HCT116 (cell line): ENCODE data around the gene B3GALNT1. TPM values are rescaled to one million over a fixed set of nuclear protein-coding genes. Genes with fewer than 3 reads are reported as not detected.

ENCODE experiments used
- ATAC-seq: fragments of 200-7000 bp; cut with Tn5 transposase; 2 replicates; pipeline ENCODE4 v1.9.1; 2020; ENCODE audit warnings: mild to moderate bottlenecking, moderate library complexity
- BruUV-seq: library from RNA; stranded (reverse); fragments of 400-500 nt; replicated peaks from 2 replicates; lab custom pipeline; 2021; lab: Mats Ljungman, UMichigan
- CTCF ChIA-PET: fragments of 300-600 bp; sonication (Branson Sonifier 250); formaldehyde crosslinking; loops from one replicate; lab custom pipeline; 2021; ENCODE audit warnings: antibody characterized with exemption; lab: Charles Lee
- POLR2A ChIA-PET: fragments of 300-600, 350-600 bp; sonication (Branson Sonifier 250); formaldehyde crosslinking; loops from one replicate; lab custom pipeline; 2021; ENCODE audit warnings: antibody characterized with exemption; lab: Charles Lee
- RAD21 ChIA-PET, 2 experiments: fragments of 300-600 bp; sonication (Branson Sonifier 250); formaldehyde crosslinking; loops; one replicate each; lab custom pipeline; 2023; ENCODE audit warnings: low total read pairs in 2 of 2; ENCODE audit not compliant: uncharacterized antibody in 2 of 2, unreplicated experiment in 2 of 2, low non-redundant PET in 1 of 2; lab: Charles Lee
- DNase-seq: peaks from one replicate; pipeline ENCODE4 v3.0.0-alpha.2; 2010; ENCODE audit warnings: low read depth, low spot score
- H2AFZ ChIP-seq: fragments of 200-600 bp; shearing (Covaris generic), sonication (generic); 2 replicates; pipeline ENCODE4 v1.6.1; 2017; ENCODE audit warnings: low read depth, mixed run types, mixed read lengths, antibody characterized with exemption, low read length; ENCODE audit not compliant: poor library complexity, severe bottlenecking
- H3K27ac ChIP-seq: 2 replicates; pipeline ENCODE4 v1.5.1; 2012; ENCODE audit warnings: low read depth, low read length
- H3K27me3 ChIP-seq: fragments of 200-600 bp; sonication (generic); 2 replicates; pipeline ENCODE4 v1.6.1; 2016; ENCODE audit warnings: mixed run types, low read length, mixed read lengths; ENCODE audit not compliant: insufficient read depth
- H3K36me3 ChIP-seq, 2 experiments: fragments of 200-500 bp in 1 of 2; fragments of 200-600 bp in 1 of 2; sonication (Bioruptor generic) in 1 of 2; sonication (generic) in 1 of 2; 2 replicates each; pipeline versions ENCODE4 v1.5.1 to v1.6.1; 2014 to 2016; ENCODE audit warnings: low read length in 2 of 2, inconsistent platforms in 1 of 2, mixed read lengths in 1 of 2, mixed run types in 1 of 2; ENCODE audit not compliant: insufficient read depth in 2 of 2, control insufficient read depth in 1 of 2
- H3K4me1 ChIP-seq, 2 experiments: fragments of 200-600 bp in 1 of 2; sonication (generic) in 1 of 2; 2 replicates each; pipeline versions ENCODE4 v1.5.1 to v1.6.1; 2012 to 2017; ENCODE audit warnings: low read length in 2 of 2, inconsistent platforms in 1 of 2, mild to moderate bottlenecking in 1 of 2, mixed read lengths in 1 of 2, mixed run types in 1 of 2, moderate library complexity in 1 of 2; ENCODE audit not compliant: insufficient read depth in 2 of 2, control insufficient read depth in 1 of 2
- H3K4me2 ChIP-seq: fragments of 200-600 bp; sonication (generic); 2 replicates; pipeline ENCODE4 v1.6.1; 2017; ENCODE audit warnings: mixed run types, low read length, mixed read lengths
- H3K4me3 ChIP-seq, 2 experiments: fragments of 200-600 bp in 1 of 2; sonication (generic) in 1 of 2; replicated peaks in 1 of 2; 2 replicates each; pipeline ENCODE4 v1.5.1; 2011 to 2016; ENCODE audit warnings: low read length in 2 of 2, control low read depth in 1 of 2, low read depth in 1 of 2, mild to moderate bottlenecking in 1 of 2, mixed read lengths in 1 of 2, mixed run types in 1 of 2
- H3K79me2 ChIP-seq: fragments of 200-600 bp; sonication (generic); 2 replicates; pipeline ENCODE4 v1.6.1; 2017; ENCODE audit warnings: mild to moderate bottlenecking, mixed run types, low read length, moderate library complexity, mixed read lengths; ENCODE audit not compliant: insufficient read depth
- H3K9ac ChIP-seq: fragments of 200-600 bp; sonication (generic); 2 replicates; pipeline ENCODE4 v1.6.1; 2016; ENCODE audit warnings: low read length, mixed read lengths
- H3K9me2 ChIP-seq: fragments of 200-600 bp; sonication (generic), shearing (Covaris generic); 2 replicates; pipeline ENCODE4 v1.6.1; 2017; ENCODE audit warnings: mixed run types, mild to moderate bottlenecking, moderate library complexity; ENCODE audit not compliant: insufficient read depth
- H3K9me3 ChIP-seq, 2 experiments: fragments of 200-500 bp in 1 of 2; fragments of 200-600 bp in 1 of 2; sonication (Bioruptor generic) in 1 of 2; sonication (generic) in 1 of 2; 2 replicates each; pipeline ENCODE4 v1.6.1; 2014 to 2017; ENCODE audit warnings: low read length in 2 of 2, mixed read lengths in 2 of 2, inconsistent platforms in 1 of 2, low read depth in 1 of 2, mild to moderate bottlenecking in 1 of 2, mixed run types in 1 of 2, moderate library complexity in 1 of 2; ENCODE audit not compliant: control insufficient read depth in 1 of 2, insufficient read depth in 1 of 2
- H4K20me1 ChIP-seq: fragments of 200-600 bp; sonication (generic), shearing (Covaris generic); 2 replicates; pipeline ENCODE4 v1.6.1; 2017; ENCODE audit warnings: mixed run types, mild to moderate bottlenecking, moderate library complexity; ENCODE audit not compliant: insufficient read depth
- CBX3 ChIP-seq: IDR thresholded peaks from 2 replicates; pipeline ENCODE4 v1.6.1; 2012; ENCODE audit warnings: low read depth
- ELF1 ChIP-seq: IDR thresholded peaks from 2 replicates; pipeline ENCODE4 v1.6.1; 2012; ENCODE audit warnings: low read depth, borderline replicate concordance
- EZH2phosphoT487 ChIP-seq: fragments of 200-600 bp; IDR thresholded peaks from 2 replicates; pipeline ENCODE4 v1.6.1; 2018; ENCODE audit warnings: antibody characterized with exemption, borderline replicate concordance
- POLR2A ChIP-seq: IDR thresholded peaks from 2 replicates; pipeline ENCODE4 v1.7.0; 2011; ENCODE audit warnings: borderline replicate concordance; ENCODE audit not compliant: insufficient read depth, insufficient read length; ENCODE audit errors: extremely low read depth
- intact Hi-C: fragments of 100-400 bp; cut with micrococcal nuclease; formaldehyde crosslinking; loops from 2 replicates; pipeline ENCODE4 v1.10.0; 2022
- total RNA-seq: library from RNA; stranded (reverse); gene quantifications from one replicate; pipeline ENCODE4 v1.2.1, GENCODE V29; 2021; ENCODE audit not compliant: unreplicated experiment
- TF ChIP-seq, protein P1 (sequence below): IDR thresholded peaks from 2 replicates; pipeline ENCODE4 v1.6.1; 2012; ENCODE audit warnings: low read depth

Gene B3GALNT1
- total RNA-seq, 1 experiment from 2014 or later, result 9.6 TPM

DNA sequence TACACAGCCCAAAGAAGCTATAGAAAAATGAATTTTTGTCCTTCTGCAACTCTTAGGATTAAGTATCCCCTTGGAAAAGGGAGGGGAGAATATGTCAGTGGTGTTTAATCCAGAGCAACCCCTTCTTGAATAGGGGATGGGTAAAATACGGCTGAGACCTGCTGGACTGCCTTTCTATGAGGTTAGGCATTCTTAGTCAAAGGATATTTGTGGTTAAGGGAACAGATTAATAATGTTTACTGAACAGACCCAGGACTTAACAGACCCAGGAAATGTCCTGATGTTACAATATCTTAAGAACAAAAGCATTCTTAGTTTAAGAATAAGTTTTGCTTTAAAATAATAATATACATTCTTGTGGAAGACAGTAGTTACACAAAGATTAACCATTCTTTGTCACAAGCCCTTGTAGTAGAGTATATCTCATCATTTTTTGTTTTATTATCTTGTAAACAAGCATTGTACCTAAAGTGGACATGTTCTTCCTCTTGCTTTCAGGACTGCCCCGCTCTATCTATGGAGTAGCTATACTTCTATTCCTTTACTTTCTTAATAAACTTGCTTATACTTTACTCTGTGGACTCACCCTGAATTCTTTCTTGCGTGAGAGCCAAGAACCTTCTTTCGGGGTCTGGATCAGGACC, 43.8 kb upstream of the B3GALNT1 start (continued):
- TF ChIP-seq, protein P1, sequence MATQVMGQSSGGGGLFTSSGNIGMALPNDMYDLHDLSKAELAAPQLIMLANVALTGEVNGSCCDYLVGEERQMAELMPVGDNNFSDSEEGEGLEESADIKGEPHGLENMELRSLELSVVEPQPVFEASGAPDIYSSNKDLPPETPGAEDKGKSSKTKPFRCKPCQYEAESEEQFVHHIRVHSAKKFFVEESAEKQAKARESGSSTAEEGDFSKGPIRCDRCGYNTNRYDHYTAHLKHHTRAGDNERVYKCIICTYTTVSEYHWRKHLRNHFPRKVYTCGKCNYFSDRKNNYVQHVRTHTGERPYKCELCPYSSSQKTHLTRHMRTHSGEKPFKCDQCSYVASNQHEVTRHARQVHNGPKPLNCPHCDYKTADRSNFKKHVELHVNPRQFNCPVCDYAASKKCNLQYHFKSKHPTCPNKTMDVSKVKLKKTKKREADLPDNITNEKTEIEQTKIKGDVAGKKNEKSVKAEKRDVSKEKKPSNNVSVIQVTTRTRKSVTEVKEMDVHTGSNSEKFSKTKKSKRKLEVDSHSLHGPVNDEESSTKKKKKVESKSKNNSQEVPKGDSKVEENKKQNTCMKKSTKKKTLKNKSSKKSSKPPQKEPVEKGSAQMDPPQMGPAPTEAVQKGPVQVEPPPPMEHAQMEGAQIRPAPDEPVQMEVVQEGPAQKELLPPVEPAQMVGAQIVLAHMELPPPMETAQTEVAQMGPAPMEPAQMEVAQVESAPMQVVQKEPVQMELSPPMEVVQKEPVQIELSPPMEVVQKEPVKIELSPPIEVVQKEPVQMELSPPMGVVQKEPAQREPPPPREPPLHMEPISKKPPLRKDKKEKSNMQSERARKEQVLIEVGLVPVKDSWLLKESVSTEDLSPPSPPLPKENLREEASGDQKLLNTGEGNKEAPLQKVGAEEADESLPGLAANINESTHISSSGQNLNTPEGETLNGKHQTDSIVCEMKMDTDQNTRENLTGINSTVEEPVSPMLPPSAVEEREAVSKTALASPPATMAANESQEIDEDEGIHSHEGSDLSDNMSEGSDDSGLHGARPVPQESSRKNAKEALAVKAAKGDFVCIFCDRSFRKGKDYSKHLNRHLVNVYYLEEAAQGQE, result no peak
- TF ChIP-seq CBX3, result no peak
- TF ChIP-seq POLR2A, result no peak

- Histone ChIP-seq H3K79me2 (no peaks in the 10 kb centered on the region), H3K4me3 (no peak overlapping the region), H3K9me3 (0 out of 4 replicates have a peak, but pooled peaks cover 0 to 4% of the 10 kb centered on the region in 2 experiments), H4K20me1 (no peaks in the 10 kb centered on the region), H3K27ac (no peak overlapping the region), H3K9me2 (no peaks in the 10 kb centered on the region), H2AFZ (no peak overlapping the region), H3K9ac (no peak overlapping the region), H3K27me3 (no peaks in the 10 kb centered on the region), H3K4me2 (no peak overlapping the region), H3K4me1 (peaks cover 0 to 10% of the 10 kb centered on the region in 2 experiments; a peak in 1 of 4 replicates), H3K36me3 (no peaks in the 10 kb centered on the region)
- POLR2A ChIA-PET, result no interaction called here
- no TSS peak for BruUV-seq
- CTCF ChIA-PET, result no interaction called here
- RAD21 ChIA-PET, result no interaction called here
- intact Hi-C loops, result no loop called here
- no peak for ATAC-seq
- no peak for DNase-seq
- TF ChIP-seq ELF1, result no peak
- TF ChIP-seq EZH2phosphoT487, result no peak
These were observed 37.3 kb upstream of the B3GALNT1 start for GRCh38 chr3:161142486-161142885.
